Measurements from ENCODE around the gene ALOX5. TPM values are rescaled to one million over a fixed set of nuclear protein-coding genes. Genes with fewer than 3 reads are reported as not detected.

ALOX5 gene
- total and polyA plus RNA-seq, 11 donors, result 1.3 to 36.1 (median 5.8) TPM

DNA sequence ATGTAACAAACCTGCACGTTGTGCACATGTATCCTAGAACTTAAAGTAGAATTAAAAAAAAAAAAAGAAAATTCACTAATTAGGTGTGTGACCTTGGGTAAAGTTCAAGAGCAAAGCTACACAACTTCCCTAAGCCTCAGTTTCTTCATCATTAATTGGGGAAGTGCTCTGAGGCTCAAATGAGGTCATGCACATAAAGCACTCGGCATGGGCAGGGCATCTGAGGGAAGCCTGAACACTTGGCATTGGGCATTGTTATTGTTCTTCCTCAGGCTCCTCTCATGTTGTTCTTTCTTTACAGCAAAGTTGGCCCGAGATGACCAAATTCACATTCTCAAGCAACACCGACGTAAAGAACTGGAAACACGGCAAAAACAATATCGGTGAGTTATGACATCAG is 21.5 kb downstream of the ALOX5 start:
- peaks cover 0 to 6% (median 0%) of the 10 kb centered on the region in 12 donors for H3K9me3 ChIP-seq
- WGBS, 4 donors, result 93 to 96% (median 93%) methylated on average over 7 of the region's 7 CpGs
- H3K36me3 ChIP-seq, result no peaks in the 10 kb centered on the region
- no peaks in the 10 kb centered on the region for H3K27me3 ChIP-seq
- TF ChIP-seq, protein P1, sequence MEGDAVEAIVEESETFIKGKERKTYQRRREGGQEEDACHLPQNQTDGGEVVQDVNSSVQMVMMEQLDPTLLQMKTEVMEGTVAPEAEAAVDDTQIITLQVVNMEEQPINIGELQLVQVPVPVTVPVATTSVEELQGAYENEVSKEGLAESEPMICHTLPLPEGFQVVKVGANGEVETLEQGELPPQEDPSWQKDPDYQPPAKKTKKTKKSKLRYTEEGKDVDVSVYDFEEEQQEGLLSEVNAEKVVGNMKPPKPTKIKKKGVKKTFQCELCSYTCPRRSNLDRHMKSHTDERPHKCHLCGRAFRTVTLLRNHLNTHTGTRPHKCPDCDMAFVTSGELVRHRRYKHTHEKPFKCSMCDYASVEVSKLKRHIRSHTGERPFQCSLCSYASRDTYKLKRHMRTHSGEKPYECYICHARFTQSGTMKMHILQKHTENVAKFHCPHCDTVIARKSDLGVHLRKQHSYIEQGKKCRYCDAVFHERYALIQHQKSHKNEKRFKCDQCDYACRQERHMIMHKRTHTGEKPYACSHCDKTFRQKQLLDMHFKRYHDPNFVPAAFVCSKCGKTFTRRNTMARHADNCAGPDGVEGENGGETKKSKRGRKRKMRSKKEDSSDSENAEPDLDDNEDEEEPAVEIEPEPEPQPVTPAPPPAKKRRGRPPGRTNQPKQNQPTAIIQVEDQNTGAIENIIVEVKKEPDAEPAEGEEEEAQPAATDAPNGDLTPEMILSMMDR (IDR thresholded peaks at IDR 0.05), result no peak
- intact Hi-C loops (cut with DNase I), result no loop called here
- ATAC-seq (no peak), DNase-seq (no peak)
- H3K4me1 ChIP-seq, result peaks cover 0 to 5% (median 0%) of the 10 kb centered on the region in 12 donors
- no peak overlapping the region for H3K4me3 ChIP-seq
- H3K27ac ChIP-seq, result no peak overlapping the region

DNA sequence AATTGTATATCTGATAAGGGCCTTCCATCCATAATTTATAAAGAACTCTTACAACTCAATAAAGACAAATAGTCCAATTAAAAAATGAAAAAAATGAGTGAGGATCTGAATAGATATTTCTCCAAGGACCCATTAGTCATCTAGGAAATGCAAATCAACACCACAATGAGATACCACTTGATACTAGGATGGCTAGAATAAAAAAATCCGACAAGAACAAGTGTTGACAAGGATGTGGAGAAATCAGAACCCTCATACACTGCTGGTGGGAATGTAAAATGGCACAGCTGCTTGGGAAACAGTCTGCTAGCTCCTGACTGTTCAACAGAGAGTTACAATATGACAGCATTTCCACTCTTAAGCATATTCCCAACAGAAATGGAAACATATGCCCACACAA is 24.6 kb downstream of the ALOX5 start:
- H3K4me1 ChIP-seq, result peaks cover 0 to 8% (median 0%) of the 10 kb centered on the region in 12 donors
- H3K27ac ChIP-seq, result no peak overlapping the region
- peaks cover 0 to 5% (median 0%) of the 10 kb centered on the region in 9 donors for H3K27me3 ChIP-seq
- TF ChIP-seq, protein P1 (IDR thresholded peaks at IDR 0.05), result no peak
- no peak for TF ChIP-seq POLR2A (IDR thresholded peaks at IDR 0.05)
- H3K9me3 ChIP-seq, result peaks cover 0 to 6% (median 0%) of the 10 kb centered on the region in 12 donors
- WGBS, 4 donors, result 39 to 59% (median 47%) methylated on average over 1 of the region's 1 CpG
- intact Hi-C loops (cut with DNase I), result no loop called here
- DNase-seq, result no peak
- no peak for ATAC-seq
- no peak overlapping the region for H3K4me3 ChIP-seq
- no peaks in the 10 kb centered on the region for H3K36me3 ChIP-seq

DNA sequence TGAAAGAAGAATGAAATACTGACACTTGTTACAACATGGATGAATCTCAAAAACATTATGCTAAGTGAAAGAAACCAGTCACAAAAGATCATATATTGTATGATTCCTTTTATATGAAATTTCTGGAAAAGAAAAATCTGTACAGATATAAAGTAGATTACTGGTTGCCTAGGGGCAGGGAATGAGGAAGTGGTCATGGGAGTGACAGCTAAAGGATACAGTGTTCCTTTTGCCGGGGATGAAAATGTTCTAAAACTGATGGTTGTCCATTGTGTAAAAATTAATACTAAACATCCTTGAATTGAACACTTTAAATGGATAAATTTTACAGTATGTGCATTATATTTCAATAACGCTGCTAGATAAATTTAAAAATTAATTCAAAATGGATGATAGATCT is 25.1 kb downstream of the ALOX5 start:
- intact Hi-C loops (cut with DNase I), result no loop called here
- 76 to 89% (median 88%) methylated on average over 2 of the region's 2 CpGs for WGBS, 4 donors
- TF ChIP-seq POLR2A (IDR thresholded peaks at IDR 0.05), result no peak
- TF ChIP-seq, protein P1 (IDR thresholded peaks at IDR 0.05), result no peak

DNA sequence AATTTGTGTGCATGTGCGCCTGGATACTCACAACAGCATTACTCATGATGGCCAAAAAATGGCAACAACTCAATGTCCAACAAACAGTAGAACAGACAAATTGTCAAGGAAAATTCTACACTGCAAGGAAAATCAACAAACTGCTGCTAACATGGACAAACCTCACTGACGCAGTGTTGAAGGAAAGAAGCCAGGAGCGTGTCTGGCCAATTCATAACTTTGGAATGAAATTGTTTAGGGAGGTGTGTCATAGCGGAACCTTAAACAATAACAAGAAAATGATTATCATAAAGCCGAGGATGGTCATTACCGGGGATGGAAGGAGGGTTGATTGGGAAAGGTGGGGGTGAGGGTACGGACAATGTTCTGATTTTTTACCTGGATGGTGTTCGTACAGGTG is 29.1 kb downstream of the ALOX5 start:
- Histone ChIP-seq H3K27ac (no peak overlapping the region), H3K4me3 (no peak overlapping the region), H3K27me3 (peaks cover 0 to 10% (median 0%) of the 10 kb centered on the region in 9 donors), H3K4me1 (peaks cover 0 to 31% (median 0%) of the 10 kb centered on the region in 12 donors), H3K9me3 (no peaks in the 10 kb centered on the region), H3K36me3 (no peaks in the 10 kb centered on the region)
- no peak for TF ChIP-seq POLR2A (IDR thresholded peaks at IDR 0.05)
- TF ChIP-seq, protein P1 (IDR thresholded peaks at IDR 0.05), result no peak
- intact Hi-C loops (cut with DNase I), result loop anchor here in 1 of 10 donors (10.0 kb wide), 1 partner anchor 118 kb away; no protein-coding TSS in a partner anchor
- ATAC-seq, result no peak
- DNase-seq, result no peak
- WGBS, 4 donors, result 84 to 88% (median 86%) methylated on average over 8 of the region's 8 CpGs

More for the DNA sequence above, 25.1 kb downstream of the ALOX5 start:
- H3K4me3 ChIP-seq, result no peak overlapping the region
- DNase-seq (no peak), ATAC-seq (no peak)
- no peaks in the 10 kb centered on the region for H3K36me3 ChIP-seq
- H3K4me1 ChIP-seq, result peaks cover 0 to 13% (median 0%) of the 10 kb centered on the region in 12 donors
- no peak overlapping the region for H3K27ac ChIP-seq
- H3K27me3 ChIP-seq, result peaks cover 0 to 5% (median 0%) of the 10 kb centered on the region in 9 donors
- peaks cover 0 to 6% (median 0%) of the 10 kb centered on the region in 12 donors for H3K9me3 ChIP-seq

Data from heart left ventricle (tissue), 16 donors.